T-helper 2 cell treated with Interferon-gamma antibody and Interleukin-4, amounts not matched to agents 5 μg/mL and 100 μg/mL, for 36 hours (primary cell): ENCODE measurements around the gene MRPL44.
"Not testable (repeated sequence)": the region's sequence is repeated elsewhere in the genome, so short reads cannot be mapped to it uniquely, and the experiment has no call there.

Experiments
- DNase-seq: peaks from one replicate; pipeline ENCODE4 v3.0.0; 2021; ENCODE audit warnings: low spot score
- H3K27ac Mint-ChIP-seq: one replicate; pipeline ENCODE4 v1.8.0; 2021; ENCODE audit warnings: mild to moderate bottlenecking, mixed read lengths
- H3K27me3 Mint-ChIP-seq: one replicate; pipeline ENCODE4 v1.8.0; 2021; ENCODE audit warnings: low read depth, mixed read lengths
- H3K36me3 Mint-ChIP-seq: one replicate; pipeline ENCODE4 v1.8.0; 2021; ENCODE audit warnings: low read depth, mixed read lengths
- H3K4me1 Mint-ChIP-seq: one replicate; pipeline ENCODE4 v1.8.0; 2021; ENCODE audit warnings: low read depth, mixed read lengths
- H3K4me3 Mint-ChIP-seq: one replicate; pipeline ENCODE4 v1.8.0; 2022; ENCODE audit warnings: mild to moderate bottlenecking, moderate library complexity, mixed read lengths
- H3K9me3 Mint-ChIP-seq: one replicate; pipeline ENCODE4 v1.8.0; 2021; ENCODE audit warnings: mixed read lengths

The MRPL44 gene

GRCh38 chr2:223994562-223995162 is 37.4 kb downstream of the MRPL44 start:
- Mint-ChIP-seq H3K27ac (peak overlapping the region; percentile 70), H3K4me1 (peaks cover 14% of the 10 kb centered on the region), H3K9me3 (no peaks in the 10 kb centered on the region), H3K27me3 (no peaks in the 10 kb centered on the region), H3K36me3 (no peaks in the 10 kb centered on the region), H3K4me3 (no peak overlapping the region)
- DNase-seq: no peak

- Mint-ChIP-seq H3K4me3 (no peak overlapping the region), H3K36me3 (peaks cover under 1% of the 10 kb centered on the region), H3K4me1 (peaks cover 14% of the 10 kb centered on the region), H3K27ac (peak overlapping the region; percentile 27), H3K9me3 (no peaks in the 10 kb centered on the region), H3K27me3 (no peaks in the 10 kb centered on the region)
- DNase-seq: no peak
These were observed 38.3 kb downstream of the MRPL44 start for GRCh38 chr2:223995569-223995968.

DNA sequence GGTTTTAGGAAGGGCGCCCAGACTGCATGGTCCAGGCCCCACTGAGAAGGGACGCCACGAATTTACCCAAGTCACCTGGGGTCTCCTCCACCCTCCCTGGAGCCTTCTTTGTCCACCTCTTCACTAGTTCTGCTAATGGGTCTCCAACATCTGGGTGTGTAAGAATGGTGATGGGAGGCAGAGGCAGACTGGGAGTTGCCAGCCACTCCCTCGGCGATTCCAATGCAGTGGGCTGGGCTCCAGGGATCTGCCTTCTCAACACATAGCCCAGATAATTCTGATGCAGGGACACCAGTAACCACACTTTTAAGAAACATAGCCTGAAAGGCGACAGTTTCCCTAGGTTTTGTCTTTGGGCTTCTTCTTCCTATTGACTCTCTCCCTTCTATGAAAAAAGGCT is 39.1 kb downstream of the MRPL44 start:
- Mint-ChIP-seq H3K27ac (no peak overlapping the region), H3K4me1 (peaks cover 14% of the 10 kb centered on the region), H3K4me3 (no peak overlapping the region), H3K27me3 (no peaks in the 10 kb centered on the region), H3K36me3 (peaks cover 7% of the 10 kb centered on the region), H3K9me3 (no peaks in the 10 kb centered on the region)
- no peak for DNase-seq

DNA sequence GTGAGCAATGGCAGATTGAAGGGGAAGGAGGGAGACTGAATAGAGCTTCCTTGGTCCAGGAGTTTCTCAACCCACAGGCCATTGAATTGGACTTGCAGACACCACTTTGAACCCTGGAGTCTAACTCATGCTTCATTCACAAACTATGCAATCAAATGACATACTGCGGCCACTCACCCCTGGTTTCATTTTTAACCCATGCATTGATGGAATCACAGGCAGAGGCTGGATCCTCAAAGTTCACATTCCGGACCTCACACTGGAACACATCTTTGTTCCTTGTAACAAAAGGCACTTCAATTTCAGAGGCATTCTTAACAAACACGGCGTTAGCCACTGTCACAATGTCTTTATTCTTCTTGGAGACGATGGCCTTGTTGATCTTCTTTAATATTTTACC is 40.7 kb downstream of the MRPL44 start:
- Mint-ChIP-seq H3K4me1 (peaks cover 14% of the 10 kb centered on the region), H3K27ac (no peak overlapping the region), H3K36me3 (peaks cover 7% of the 10 kb centered on the region), H3K4me3 (no peak overlapping the region), H3K9me3 (no peaks in the 10 kb centered on the region), H3K27me3 (no peaks in the 10 kb centered on the region)
- DNase-seq: no peak

DNA sequence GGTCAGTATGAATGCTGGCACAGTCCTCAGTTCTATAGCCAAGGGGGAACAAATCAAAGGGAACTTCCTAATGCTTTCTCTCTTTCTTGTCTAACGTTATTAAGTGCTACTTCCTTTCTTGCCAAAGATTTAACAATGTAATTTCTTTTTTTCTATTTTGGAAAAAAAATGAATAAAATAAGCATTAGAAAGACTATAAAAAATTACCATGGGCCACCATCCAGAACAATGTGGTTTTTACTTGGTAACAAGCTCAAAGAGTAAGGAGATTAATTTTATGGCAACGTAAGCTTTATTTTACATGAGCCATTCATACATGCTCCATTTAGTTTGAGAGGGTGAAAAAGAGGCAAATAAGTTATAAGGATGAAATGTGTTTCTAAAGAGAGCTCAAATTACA is 41.7 kb downstream of the MRPL44 start:
- no peaks in the 10 kb centered on the region for H3K9me3 Mint-ChIP-seq
- no peak for DNase-seq
- no peak overlapping the region for H3K4me3 Mint-ChIP-seq
- H3K27me3 Mint-ChIP-seq: no peaks in the 10 kb centered on the region
- peaks cover 7% of the 10 kb centered on the region for H3K36me3 Mint-ChIP-seq
- H3K4me1 Mint-ChIP-seq: peaks cover 11% of the 10 kb centered on the region
- H3K27ac Mint-ChIP-seq: no peak overlapping the region

- peaks cover 8% of the 10 kb centered on the region for H3K4me1 Mint-ChIP-seq
- H3K27ac Mint-ChIP-seq: no peak overlapping the region
- H3K4me3 Mint-ChIP-seq: no peak overlapping the region
- H3K27me3 Mint-ChIP-seq: no peaks in the 10 kb centered on the region
- no peak for DNase-seq
- H3K36me3 Mint-ChIP-seq: peaks cover 7% of the 10 kb centered on the region
- no peaks in the 10 kb centered on the region for H3K9me3 Mint-ChIP-seq
These were observed 42.6 kb downstream of the MRPL44 start for GRCh38 chr2:223999862-224000261.

GRCh38 chr2:224000662-224001061 is 43.4 kb downstream of the MRPL44 start:
- DNase-seq, H3K27ac Mint-ChIP-seq, H3K4me1 Mint-ChIP-seq, H3K4me3 Mint-ChIP-seq, H3K36me3 Mint-ChIP-seq, H3K9me3 Mint-ChIP-seq, H3K27me3 Mint-ChIP-seq: not testable (repeated sequence)

- no peak overlapping the region for H3K27ac Mint-ChIP-seq
- peaks cover 7% of the 10 kb centered on the region for H3K36me3 Mint-ChIP-seq
- no peak overlapping the region for H3K4me3 Mint-ChIP-seq
- no peaks in the 10 kb centered on the region for H3K9me3 Mint-ChIP-seq
- DNase-seq: no peak
- no peaks in the 10 kb centered on the region for H3K27me3 Mint-ChIP-seq
- H3K4me1 Mint-ChIP-seq: no peaks in the 10 kb centered on the region
These were observed 46.9 kb downstream of the MRPL44 start for GRCh38 chr2:224004105-224004695.

DNA sequence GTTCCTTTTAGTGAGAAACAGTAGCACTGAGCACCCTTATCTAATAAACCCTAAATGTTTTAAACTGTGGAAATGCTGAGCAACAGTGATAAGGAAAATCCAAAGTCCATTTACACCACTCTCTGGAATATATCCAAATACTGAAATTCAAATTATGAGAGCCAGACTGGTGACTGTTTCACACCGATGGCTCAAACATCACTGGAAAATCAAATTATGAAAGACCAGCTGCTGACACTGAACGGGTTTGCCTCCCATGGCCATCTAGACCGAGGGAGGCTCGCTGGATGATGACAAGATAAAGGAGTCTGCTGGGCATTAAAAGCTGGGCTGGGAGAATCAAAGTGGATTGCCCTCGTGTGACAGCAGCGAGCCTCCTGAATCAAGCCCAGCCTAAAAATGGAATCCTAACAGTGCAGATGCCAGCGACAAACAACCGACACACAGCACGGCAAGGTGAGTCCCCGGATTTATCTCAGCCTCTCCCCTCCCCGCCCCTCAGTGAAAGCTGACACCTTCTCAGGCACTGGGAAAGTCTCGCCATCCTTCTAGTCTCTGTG is 51.5 kb downstream of the MRPL44 start:
- Mint-ChIP-seq H3K27ac (no peak overlapping the region), H3K9me3 (peaks cover 7% of the 10 kb centered on the region), H3K4me1 (peaks cover 17% of the 10 kb centered on the region), H3K27me3 (no peaks in the 10 kb centered on the region), H3K4me3 (no peak overlapping the region), H3K36me3 (peaks cover 8% of the 10 kb centered on the region)
- DNase-seq: no peak

GRCh38 chr2:224009605-224010315 is 52.5 kb downstream of the MRPL44 start:
- DNase-seq: no peak
- Mint-ChIP-seq H3K9me3 (peaks cover 7% of the 10 kb centered on the region), H3K4me1 (peaks cover 17% of the 10 kb centered on the region), H3K27ac (peak overlapping the region; percentile 64), H3K36me3 (peaks cover 8% of the 10 kb centered on the region), H3K27me3 (no peaks in the 10 kb centered on the region), H3K4me3 (no peak overlapping the region)

DNA sequence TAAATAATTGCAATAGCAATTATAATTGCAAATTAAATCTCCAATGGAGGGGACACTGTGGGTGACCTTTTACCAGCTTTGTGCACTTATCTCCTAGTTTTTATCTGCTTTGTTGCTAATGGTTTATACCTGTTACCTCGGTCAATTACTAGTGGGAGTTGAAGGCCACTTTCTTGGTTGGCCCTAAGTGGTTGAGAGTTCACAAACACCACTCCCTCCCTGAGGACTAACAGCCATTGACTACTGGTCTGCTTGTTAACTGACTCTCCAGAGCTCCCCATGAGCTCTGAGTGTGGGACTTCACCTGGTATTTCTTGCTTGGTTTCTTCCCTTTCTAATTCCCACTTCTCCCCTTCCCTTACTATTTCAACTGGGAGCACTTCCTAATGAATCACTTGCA is 54.6 kb downstream of the MRPL44 start:
- H3K27me3 Mint-ChIP-seq: no peaks in the 10 kb centered on the region
- H3K27ac Mint-ChIP-seq: no peak overlapping the region
- H3K9me3 Mint-ChIP-seq: peaks cover 7% of the 10 kb centered on the region
- peaks cover 28% of the 10 kb centered on the region for H3K4me1 Mint-ChIP-seq
- peaks cover 8% of the 10 kb centered on the region for H3K36me3 Mint-ChIP-seq
- no peak for DNase-seq
- no peak overlapping the region for H3K4me3 Mint-ChIP-seq

GRCh38 chr2:224014336-224014735 is 57.1 kb downstream of the MRPL44 start:
- Mint-ChIP-seq H3K4me1 (peaks cover 32% of the 10 kb centered on the region), H3K27me3 (no peaks in the 10 kb centered on the region), H3K4me3 (no peak overlapping the region), H3K27ac (no peak overlapping the region), H3K9me3 (peaks cover 7% of the 10 kb centered on the region), H3K36me3 (peaks cover 8% of the 10 kb centered on the region)
- DNase-seq: no peak

DNA sequence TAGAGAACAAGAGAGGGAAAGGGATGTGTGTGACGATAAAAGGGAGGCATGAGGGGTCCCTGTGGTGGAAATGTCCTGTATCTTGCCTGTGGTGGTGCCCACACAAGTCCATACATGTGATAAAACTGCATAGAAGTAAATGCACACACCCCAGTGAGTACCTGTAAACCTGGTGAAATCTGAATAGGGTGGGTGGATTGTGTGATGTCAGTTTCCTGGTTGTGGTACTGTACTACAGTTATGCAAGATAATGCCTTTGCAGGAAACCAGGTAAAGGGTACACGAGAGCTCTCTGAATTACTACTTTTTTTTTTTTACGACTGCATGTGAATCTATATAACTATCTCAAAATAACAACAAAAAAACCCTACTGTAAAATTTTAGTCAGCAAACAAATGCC is 59.7 kb downstream of the MRPL44 start:
- Mint-ChIP-seq H3K27me3 (no peaks in the 10 kb centered on the region), H3K4me3 (no peak overlapping the region), H3K9me3 (peaks cover 4% of the 10 kb centered on the region), H3K27ac (no peak overlapping the region), H3K36me3 (peaks cover 7% of the 10 kb centered on the region), H3K4me1 (peaks cover 19% of the 10 kb centered on the region)
- no peak for DNase-seq
